ENCODE results near the gene ABCA3. TPM values are rescaled to one million over a fixed set of nuclear protein-coding genes. Genes with fewer than 3 reads are reported as not detected.

ABCA3 gene
- polyA plus RNA-seq, 1 donor from 2014 or later: 1.7 TPM

- no peak overlapping the region for H3K4me3 Mint-ChIP-seq
- peaks cover 16% of the 10 kb centered on the region for H3K27me3 Mint-ChIP-seq
- H3K9me3 Mint-ChIP-seq: no peaks in the 10 kb centered on the region
- no peaks in the 10 kb centered on the region for H3K36me3 Mint-ChIP-seq
- H3K4me1 Mint-ChIP-seq: peaks cover 0 to 2% (median 0%) of the 10 kb centered on the region in 3 donors
- peak overlapping the region in 1 of 3 donors; percentile 28 for H3K27ac Mint-ChIP-seq
These were observed 25.1 kb upstream of the ABCA3 start for GRCh38 chr16:2365397-2366294.

- no peak overlapping the region for H3K4me3 Mint-ChIP-seq
- no peak overlapping the region for H3K27ac Mint-ChIP-seq
- no peaks in the 10 kb centered on the region for H3K36me3 Mint-ChIP-seq
- peaks cover 0 to 2% (median 0%) of the 10 kb centered on the region in 3 donors for H3K4me1 Mint-ChIP-seq
- H3K27me3 Mint-ChIP-seq: peaks cover 18% of the 10 kb centered on the region
- H3K9me3 Mint-ChIP-seq: no peaks in the 10 kb centered on the region
These were observed 24.2 kb upstream of the ABCA3 start for GRCh38 chr16:2364638-2365210.

DNA sequence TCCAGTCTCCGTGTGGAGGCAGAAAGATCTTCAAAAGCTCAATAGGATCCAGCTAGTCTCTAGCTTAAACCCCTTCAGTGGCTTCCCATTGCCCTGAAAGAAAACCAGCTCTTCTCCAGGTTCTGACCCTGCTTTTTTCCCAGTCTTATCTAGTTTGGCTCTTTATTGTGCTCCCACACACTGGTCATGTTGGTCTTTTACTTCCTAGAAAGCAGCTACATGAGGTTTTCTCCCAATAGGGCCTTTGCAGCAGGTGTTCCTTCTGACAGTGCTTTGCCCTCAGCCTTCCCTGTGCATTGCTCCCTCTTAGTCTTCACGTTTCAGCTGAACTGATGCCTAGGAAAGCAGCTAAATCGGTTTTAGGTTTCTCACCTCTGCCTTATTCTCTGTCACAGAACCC is 21.7 kb upstream of the ABCA3 start:
- Mint-ChIP-seq H3K27me3 (peaks cover 24% of the 10 kb centered on the region), H3K36me3 (peaks cover 1% of the 10 kb centered on the region), H3K4me1 (peaks cover 0 to 2% (median 0%) of the 10 kb centered on the region in 3 donors), H3K4me3 (no peak overlapping the region), H3K9me3 (no peaks in the 10 kb centered on the region), H3K27ac (no peak overlapping the region)

- Mint-ChIP-seq H3K4me3 (no peak overlapping the region), H3K4me1 (no peaks in the 10 kb centered on the region)
These were observed 20.6 kb upstream of the ABCA3 start for GRCh38 chr16:2361129-2361528.

GRCh38 chr16:2359919-2360318 is 19.4 kb upstream of the ABCA3 start:
- Mint-ChIP-seq H3K27me3 (peaks cover 18% of the 10 kb centered on the region), H3K4me1 (no peaks in the 10 kb centered on the region), H3K36me3 (peaks cover 1% of the 10 kb centered on the region), H3K27ac (no peak overlapping the region), H3K4me3 (no peak overlapping the region), H3K9me3 (peaks cover 0 to 4% (median 0%) of the 10 kb centered on the region in 3 donors)

More at GRCh38 chr16:2361129-2361528, 20.6 kb upstream of the ABCA3 start:
- H3K9me3 Mint-ChIP-seq: peaks cover 0 to 4% (median 0%) of the 10 kb centered on the region in 3 donors
- H3K27ac Mint-ChIP-seq: no peak overlapping the region
- H3K27me3 Mint-ChIP-seq: peaks cover 20% of the 10 kb centered on the region
- H3K36me3 Mint-ChIP-seq: peaks cover 1% of the 10 kb centered on the region

DNA sequence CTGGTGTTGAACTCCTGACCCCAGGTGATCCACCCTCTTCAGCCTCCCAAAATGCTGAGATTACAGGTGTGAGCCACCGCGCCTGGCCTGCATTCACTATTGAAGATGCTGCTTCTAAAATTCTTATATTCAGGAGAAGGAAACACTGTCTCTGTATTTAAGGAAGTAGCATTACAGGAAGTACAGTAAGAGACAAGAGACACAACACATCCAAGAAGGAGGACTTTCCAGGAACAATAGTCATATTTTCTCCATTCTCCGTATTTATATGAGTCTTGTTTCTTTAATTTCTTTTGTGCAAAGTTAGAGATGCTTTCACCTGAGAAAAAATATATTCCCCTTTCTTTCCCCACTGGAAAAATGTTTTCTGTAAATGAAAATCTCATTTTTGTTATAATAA is 18.3 kb upstream of the ABCA3 start:
- Mint-ChIP-seq H3K27ac (no peak overlapping the region), H3K36me3 (peaks cover 1% of the 10 kb centered on the region), H3K27me3 (peaks cover 18% of the 10 kb centered on the region), H3K4me3 (no peak overlapping the region), H3K9me3 (peaks cover 0 to 4% (median 0%) of the 10 kb centered on the region in 3 donors), H3K4me1 (no peaks in the 10 kb centered on the region)

DNA sequence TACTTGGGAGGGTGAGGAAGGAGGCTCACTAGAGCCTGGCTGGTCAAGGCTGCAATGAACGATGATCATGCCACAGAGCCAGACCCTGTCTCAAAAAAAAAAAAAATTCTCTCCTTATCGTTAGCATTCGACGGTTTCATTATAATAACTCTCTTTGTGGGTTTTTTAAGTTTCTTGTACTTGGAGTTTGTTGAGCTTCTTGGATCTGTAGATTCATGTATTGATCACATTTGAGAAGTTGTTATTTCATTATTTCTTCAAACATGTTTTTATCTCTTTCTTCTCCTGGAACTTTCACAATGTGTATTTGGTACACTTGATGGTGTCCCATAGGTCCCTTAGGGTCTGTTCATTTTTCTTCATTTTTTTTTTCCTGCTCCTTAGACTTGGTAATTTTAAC is 16.8 kb upstream of the ABCA3 start:
- Mint-ChIP-seq H3K36me3 (peaks cover 1% of the 10 kb centered on the region), H3K27me3 (peaks cover 18% of the 10 kb centered on the region), H3K4me3 (no peak overlapping the region), H3K4me1 (no peaks in the 10 kb centered on the region), H3K27ac (no peak overlapping the region), H3K9me3 (peaks cover 0 to 4% (median 0%) of the 10 kb centered on the region in 3 donors)

GRCh38 chr16:2350500-2350899 is 10.0 kb upstream of the ABCA3 start:
- Mint-ChIP-seq H3K4me3 (no peak overlapping the region), H3K9me3 (no peaks in the 10 kb centered on the region), H3K4me1 (no peaks in the 10 kb centered on the region), H3K27me3 (no peaks in the 10 kb centered on the region), H3K27ac (no peak overlapping the region), H3K36me3 (no peaks in the 10 kb centered on the region)

DNA sequence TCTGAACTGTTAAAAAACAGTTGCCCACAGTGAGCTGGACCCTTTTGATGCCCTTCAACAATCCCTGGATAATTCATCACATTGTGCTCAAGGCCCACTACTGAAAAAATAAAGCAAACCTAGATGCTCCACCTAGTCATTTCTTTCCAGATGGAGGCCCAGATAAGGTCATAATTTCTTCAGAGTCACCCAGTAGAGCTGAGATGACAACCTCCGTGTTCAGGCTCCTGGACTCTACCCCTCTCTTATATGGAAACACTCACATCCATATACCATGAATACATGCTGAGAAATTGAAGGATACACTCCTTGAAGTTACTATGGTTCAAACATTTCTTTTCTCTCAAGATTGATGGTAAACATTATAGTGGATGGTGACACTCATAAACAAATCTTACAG is 2.7 kb upstream of the ABCA3 start:
- no peaks in the 10 kb centered on the region for H3K9me3 Mint-ChIP-seq
- H3K36me3 Mint-ChIP-seq: no peaks in the 10 kb centered on the region
- peak overlapping the region in 2 of 4 donors; percentile 60 to 76 for H3K4me3 Mint-ChIP-seq
- H3K27me3 Mint-ChIP-seq: peaks cover 1% of the 10 kb centered on the region
- peak overlapping the region in 1 of 3 donors; percentile 82 for H3K27ac Mint-ChIP-seq
- peaks cover 6 to 9% (median 9%) of the 10 kb centered on the region in 3 donors for H3K4me1 Mint-ChIP-seq

GRCh38 chr16:2341456-2342447 is 1.2 kb upstream of the ABCA3 start:
- no peaks in the 10 kb centered on the region for H3K36me3 Mint-ChIP-seq
- H3K27ac Mint-ChIP-seq: peak overlapping the region in 2 of 3 donors; percentile 70 to 90
- peaks cover 6 to 9% (median 9%) of the 10 kb centered on the region in 3 donors for H3K4me1 Mint-ChIP-seq
- H3K27me3 Mint-ChIP-seq: peaks cover 1% of the 10 kb centered on the region
- H3K9me3 Mint-ChIP-seq: no peaks in the 10 kb centered on the region
- H3K4me3 Mint-ChIP-seq: peak overlapping the region in 1 of 4 donors; percentile 7

- peaks cover 1% of the 10 kb centered on the region for H3K27me3 Mint-ChIP-seq
- peaks cover 6 to 11% (median 9%) of the 10 kb centered on the region in 3 donors for H3K4me1 Mint-ChIP-seq
- H3K9me3 Mint-ChIP-seq: no peaks in the 10 kb centered on the region
- H3K36me3 Mint-ChIP-seq: no peaks in the 10 kb centered on the region
- peak overlapping the region; percentile 81 to 90 (median 87) for H3K4me3 Mint-ChIP-seq
- H3K27ac Mint-ChIP-seq: peak overlapping the region in 2 of 3 donors; percentile 88
These were observed 725 bp downstream of the ABCA3 start for GRCh38 chr16:2339521-2340484.

- no peak overlapping the region for H3K27ac Mint-ChIP-seq
- H3K9me3 Mint-ChIP-seq: no peaks in the 10 kb centered on the region
- H3K36me3 Mint-ChIP-seq: no peaks in the 10 kb centered on the region
- peak overlapping the region in 3 of 4 donors; percentile 25 to 81 (median 60) for H3K4me3 Mint-ChIP-seq
- peaks cover 6 to 11% (median 9%) of the 10 kb centered on the region in 3 donors for H3K4me1 Mint-ChIP-seq
- H3K27me3 Mint-ChIP-seq: peaks cover 3% of the 10 kb centered on the region
These were observed 2.9 kb downstream of the ABCA3 start for GRCh38 chr16:2337431-2338296.
